ENCODE results near the gene SCN4B. TPM values are rescaled to one million over a fixed set of nuclear protein-coding genes. Genes with fewer than 3 reads are reported as not detected.
"Not testable (repeated sequence)": the region's sequence is repeated elsewhere in the genome, so short reads cannot be mapped to it uniquely, and the experiment has no call there.

SCN4B gene
- total RNA-seq, 1 donor from 2014 or later, result 12.9 TPM

GRCh38 chr11:118184784-118185579 lies 32.4 kb upstream of the SCN4B start:
- Histone ChIP-seq H3K27ac (replicated peaks) (no peak overlapping the region), H3K27me3 (ENCODE audit: low read depth) (peaks cover 17% of the 10 kb centered on the region), H3K36me3 (no peaks in the 10 kb centered on the region), H3K4me3 (no peak overlapping the region), H3K4me1 (peaks cover 13% of the 10 kb centered on the region), H3K9me3 (replicated peaks) (no peaks in the 10 kb centered on the region)
- TF ChIP-seq CTCF (IDR thresholded peaks at IDR 0.05; ENCODE audit: borderline replicate concordance), result no peak
- no peak for DNase-seq
- intact Hi-C loops (cut with micrococcal nuclease), result no loop called here

GRCh38 chr11:118183691-118184090 lies 31.1 kb upstream of the SCN4B start:
- intact Hi-C loops (cut with micrococcal nuclease); H3K9me3 ChIP-seq (replicated peaks); H3K4me3 ChIP-seq; H3K36me3 ChIP-seq; H3K27ac ChIP-seq (replicated peaks); DNase-seq: not testable (repeated sequence)
- Histone ChIP-seq H3K4me1 (peaks cover 19% of the 10 kb centered on the region), H3K27me3 (ENCODE audit: low read depth) (peaks cover 19% of the 10 kb centered on the region)

- H3K36me3 ChIP-seq, result no peaks in the 10 kb centered on the region
- intact Hi-C loops (cut with micrococcal nuclease), result no loop called here
- H3K27me3 ChIP-seq (ENCODE audit: low read depth), result peaks cover 4% of the 10 kb centered on the region
- peak overlapping the region; percentile 36 for H3K4me3 ChIP-seq
- TF ChIP-seq CTCF (IDR thresholded peaks at IDR 0.05; ENCODE audit: borderline replicate concordance), result peak; percentile 29
- H3K27ac ChIP-seq (replicated peaks), result peak overlapping the region; percentile 83
- peaks cover 34% of the 10 kb centered on the region for H3K4me1 ChIP-seq
- H3K9me3 ChIP-seq (replicated peaks), result no peaks in the 10 kb centered on the region
- peak; percentile 85 for DNase-seq
Measured at GRCh38 chr11:118180300-118180703, 27.7 kb upstream of the SCN4B start.

- Histone ChIP-seq H3K27ac (replicated peaks) (peak overlapping the region; percentile 91), H3K9me3 (replicated peaks) (no peaks in the 10 kb centered on the region), H3K4me3 (no peak overlapping the region), H3K27me3 (ENCODE audit: low read depth) (peaks cover 4% of the 10 kb centered on the region), H3K4me1 (peaks cover 51% of the 10 kb centered on the region), H3K36me3 (no peaks in the 10 kb centered on the region)
- intact Hi-C loops (cut with micrococcal nuclease), result no loop called here
- no peak for TF ChIP-seq CTCF (IDR thresholded peaks at IDR 0.05; ENCODE audit: borderline replicate concordance)
- DNase-seq, result no peak
Measured at GRCh38 chr11:118176778-118177134, 24.1 kb upstream of the SCN4B start.

GRCh38 chr11:118175993-118176777 lies 23.6 kb upstream of the SCN4B start, which contains the start of gene SCN2B:
SCN2B (minus strand) TSS chr11:118176639; CDS start chr11:118176431, 208 bp downstream.
- Histone ChIP-seq H3K27me3 (ENCODE audit: low read depth) (peaks cover 8% of the 10 kb centered on the region), H3K4me3 (peak within 1 kb of the TSS; percentile 69), H3K9me3 (replicated peaks) (no peaks in the 10 kb centered on the region), H3K27ac (replicated peaks) (peak within 1 kb of the TSS; percentile 91), H3K36me3 (no peaks in the 10 kb centered on the region), H3K4me1 (peaks cover 55% of the 10 kb centered on the region)
- no peak for TF ChIP-seq CTCF (IDR thresholded peaks at IDR 0.05; ENCODE audit: borderline replicate concordance)
- intact Hi-C loops (cut with micrococcal nuclease), result no loop called here
- no peak for DNase-seq
